Measurements from ENCODE around the gene FA2H.
"Not testable (repeated sequence)": the region's sequence is repeated elsewhere in the genome, so short reads cannot be mapped to it uniquely, and the experiment has no call there.

FA2H gene

GRCh38 chr16:74695450-74696422 is 78.9 kb downstream of the FA2H start:
- in situ Hi-C loops (cut with MboI; ENCODE audit: low sequenced_read_pairs) = no loop called here

GRCh38 chr16:74691093-74691855 is 83.3 kb downstream of the FA2H start:
- in situ Hi-C loops (cut with MboI; ENCODE audit: low sequenced_read_pairs) = no loop called here

- in situ Hi-C loops (cut with MboI; ENCODE audit: low sequenced_read_pairs) = no loop called here
Measured at GRCh38 chr16:74682556-74682955, 92.1 kb downstream of the FA2H start.

GRCh38 chr16:74680681-74681080 is 93.9 kb downstream of the FA2H start:
- in situ Hi-C loops (cut with MboI; ENCODE audit: low sequenced_read_pairs) = no loop called here

- in situ Hi-C loops (cut with MboI; ENCODE audit: low sequenced_read_pairs) = no loop called here
Measured at GRCh38 chr16:74679983-74680382, 94.6 kb downstream of the FA2H start.

DNA sequence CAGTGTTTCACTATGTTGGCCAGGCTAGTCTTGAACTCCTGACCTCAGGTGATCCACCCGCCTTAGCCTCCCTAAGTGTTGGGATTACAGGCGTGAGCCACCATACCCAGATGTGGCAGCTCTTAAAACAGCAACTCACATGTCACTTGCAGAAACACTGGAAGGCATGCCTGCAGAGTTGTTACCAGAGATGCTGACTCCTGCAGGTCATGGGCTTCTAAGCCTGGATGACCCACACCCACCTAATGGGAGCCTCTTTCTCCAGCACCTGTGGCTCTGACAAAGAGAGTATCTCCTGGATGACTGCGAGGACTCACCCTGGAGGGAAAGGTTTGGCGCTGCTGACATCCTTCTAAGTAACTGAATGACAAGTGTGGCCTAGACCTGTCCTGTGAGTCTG is 96.8 kb downstream of the FA2H start:
- in situ Hi-C loops (cut with MboI; ENCODE audit: low sequenced_read_pairs) = no loop called here

- in situ Hi-C loops (cut with MboI; ENCODE audit: low sequenced_read_pairs) = no loop called here
Measured at GRCh38 chr16:74673876-74674275, 100.7 kb downstream of the FA2H start.

- in situ Hi-C loops (cut with MboI; ENCODE audit: low sequenced_read_pairs) = not testable (repeated sequence)
Measured at GRCh38 chr16:74668877-74669276, 105.7 kb downstream of the FA2H start.

- in situ Hi-C loops (cut with MboI; ENCODE audit: low sequenced_read_pairs) = no loop called here
Measured at GRCh38 chr16:74667255-74667700, 107.3 kb downstream of the FA2H start.

DNA sequence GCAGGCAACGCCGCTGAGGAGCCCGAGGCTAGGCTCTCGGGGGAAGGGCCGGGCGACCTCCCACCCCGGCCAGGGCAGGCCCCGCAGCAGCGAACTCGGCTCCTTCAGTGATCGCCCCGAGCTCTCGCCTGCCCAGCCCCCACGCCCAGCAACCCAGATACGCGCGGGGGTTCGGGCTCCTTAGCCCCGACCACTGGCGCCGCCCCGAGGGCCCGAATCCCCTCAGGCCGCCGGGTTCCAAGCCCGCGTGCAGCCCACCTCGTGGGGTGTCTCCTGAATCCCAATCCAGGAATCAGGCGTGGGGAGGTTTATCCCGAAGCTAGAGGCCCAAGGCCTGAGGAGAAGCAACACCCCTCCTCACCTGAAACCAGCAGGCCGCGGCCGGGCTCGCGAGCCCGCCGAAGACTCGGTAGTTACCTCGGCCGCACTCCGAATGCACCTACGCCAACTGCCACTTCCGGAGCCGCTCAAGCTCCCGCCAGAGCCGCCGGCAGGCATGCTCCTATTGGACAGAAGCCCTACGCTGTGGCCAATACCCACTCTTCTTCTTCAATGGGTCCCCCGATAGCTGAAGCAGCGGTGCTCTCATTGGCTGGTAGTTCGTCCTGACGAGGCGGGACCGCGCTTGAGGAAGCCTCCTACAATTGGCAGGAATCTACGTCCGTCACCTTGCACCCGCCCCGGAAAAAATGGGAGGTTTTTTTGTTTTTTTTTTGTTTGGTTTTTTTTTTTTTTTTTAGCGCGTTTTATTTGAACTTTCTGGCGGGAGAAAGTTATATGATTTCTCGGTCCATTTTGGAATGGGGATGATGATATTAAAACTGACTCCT is 108.0 kb downstream of the FA2H start, which contains the start of gene RFWD3:
Gene RFWD3, minus strand, starts transcription at position 453 of the 830 bp plus-strand sequence. CDS start 5,428 bp downstream, outside the sequence.
- in situ Hi-C loops (cut with MboI; ENCODE audit: low sequenced_read_pairs) = no loop called here

- in situ Hi-C loops (cut with MboI; ENCODE audit: low sequenced_read_pairs) = no loop called here
Measured at GRCh38 chr16:74666010-74666421, 108.6 kb downstream of the FA2H start.
